A673 (cell line): ENCODE measurements around the gene PHF21B.

Experiments
- CTCF ChIP-seq: fragments of 300-800, 200-600 bp; sonication (generic); conservative IDR thresholded peaks from 2 replicates; pipeline ENCODE4 v1.5.1; 2017; ENCODE audit warnings: low read depth, mild to moderate bottlenecking, antibody characterized with exemption, low read length, moderate library complexity, mixed read lengths
- EZH2 ChIP-seq: fragments of 200-600 bp; sonication (generic); IDR thresholded peaks from 2 replicates; pipeline ENCODE4 v1.6.1; 2017; ENCODE audit warnings: borderline replicate concordance, low read depth, mild to moderate bottlenecking, mixed read lengths, antibody characterized with exemption, low read length; ENCODE audit not compliant: poor library complexity, severe bottlenecking

- TF ChIP-seq EZH2 (no peak), CTCF (no peak)
Measured at GRCh38 chr22:44941207-44941606, 68.6 kb downstream of the PHF21B start.
